Fibroblast of lung (primary cell): ENCODE measurements around the gene C4orf54.

ENCODE experiments used
- CTCF ChIP-seq, 2 donors: IDR thresholded peaks in 1 of 2; conservative IDR thresholded peaks in 1 of 2; 1 replicate in 1 of 2; 2 replicates in 1 of 2; pipeline ENCODE4 v1.5.1; 2011 to 2012; ENCODE audit warnings: low read length in 2 of 2, control low read depth in 1 of 2, inconsistent platforms in 1 of 2, low read depth in 1 of 2, mild to moderate bottlenecking in 1 of 2
- EZH2 ChIP-seq: IDR thresholded peaks from 2 replicates; pipeline ENCODE4 v1.5.1; 2012; ENCODE audit warnings: low read length, control low read depth, mild to moderate bottlenecking; ENCODE audit errors: missing control alignments

DNA sequence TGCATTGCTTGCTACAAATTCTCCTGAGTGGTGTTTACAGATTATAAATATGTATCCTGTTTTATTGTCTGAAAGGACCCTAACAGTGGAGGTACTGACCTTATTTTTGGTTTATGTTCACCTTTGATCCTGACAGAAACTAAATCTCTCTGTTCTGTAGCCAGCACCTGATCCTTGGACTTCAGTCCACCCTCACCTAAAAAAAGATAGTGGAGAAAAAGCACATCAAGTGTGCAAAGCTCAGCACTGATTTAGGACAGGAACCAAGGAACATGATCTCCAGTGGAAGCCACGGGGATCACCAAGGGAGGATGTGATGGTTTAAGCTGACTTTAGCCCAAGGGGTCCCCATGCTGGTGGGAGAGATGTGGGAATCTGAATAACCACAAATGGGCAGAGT lies 22.3 kb upstream of the C4orf54 start:
- TF ChIP-seq CTCF (conservative IDR thresholded peaks at IDR 0.05 in 1 of 2, IDR thresholded peaks at IDR 0.05 in 1 of 2; ENCODE audit: low read depth in 1 of 2, low read length in 2 of 2) (no peak), EZH2 (no peak)
